H7 (cell line): ENCODE measurements around the gene PON3. TPM values are rescaled to one million over a fixed set of nuclear protein-coding genes. Genes with fewer than 3 reads are reported as not detected.

Experiments used
- DNase-seq: peaks from one replicate; pipeline ENCODE4 v3.0.0; 2012
- H3K27me3 ChIP-seq: 2 replicates; pipeline ENCODE4 v1.6.0; 2011; ENCODE audit warnings: mild to moderate bottlenecking, low read length; ENCODE audit not compliant: control insufficient read depth, insufficient read depth
- H3K36me3 ChIP-seq: replicated peaks from 2 replicates; pipeline ENCODE4 v1.5.1; 2011; ENCODE audit warnings: low read length; ENCODE audit not compliant: control insufficient read depth, insufficient read depth
- H3K4me3 ChIP-seq: 2 replicates; pipeline ENCODE4 v1.5.1; 2011; ENCODE audit warnings: low read depth, mild to moderate bottlenecking, control low read depth, low read length, moderate library complexity; ENCODE audit not compliant: insufficient read depth
- total RNA-seq: library from RNA; depleted of rRNA; stranded (reverse); fragments of >200 nt; shearing (Covaris generic); gene quantifications from 2 replicates; pipeline ENCODE4 v1.2.3, GENCODE V29; 2014; rRNA removed

The PON3 gene
- total RNA-seq, 1 experiment from 2014 or later: not detected

DNA sequence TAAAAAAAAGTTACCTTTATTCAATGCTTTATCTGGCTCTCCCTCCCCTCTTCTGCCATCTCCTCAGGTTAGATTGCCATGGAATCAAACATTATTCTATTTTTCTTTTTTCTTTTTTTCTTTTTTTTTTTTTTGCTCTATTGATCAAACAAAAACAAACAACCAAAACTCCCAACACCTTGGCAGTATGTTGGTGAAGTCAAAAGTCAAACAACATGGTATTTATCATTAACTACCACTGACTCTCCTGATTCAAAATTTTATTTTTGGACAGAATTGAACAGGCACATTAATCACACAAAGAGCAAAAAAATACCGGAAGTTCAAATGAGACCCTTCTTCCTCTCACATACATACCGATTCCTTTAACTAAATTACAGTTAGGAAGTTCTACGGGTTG is 78.2 kb downstream of the PON3 start:
- Histone ChIP-seq H3K36me3 (no peaks in the 10 kb centered on the region), H3K4me3 (no peak overlapping the region), H3K27me3 (no peaks in the 10 kb centered on the region)
- no peak for DNase-seq

DNA sequence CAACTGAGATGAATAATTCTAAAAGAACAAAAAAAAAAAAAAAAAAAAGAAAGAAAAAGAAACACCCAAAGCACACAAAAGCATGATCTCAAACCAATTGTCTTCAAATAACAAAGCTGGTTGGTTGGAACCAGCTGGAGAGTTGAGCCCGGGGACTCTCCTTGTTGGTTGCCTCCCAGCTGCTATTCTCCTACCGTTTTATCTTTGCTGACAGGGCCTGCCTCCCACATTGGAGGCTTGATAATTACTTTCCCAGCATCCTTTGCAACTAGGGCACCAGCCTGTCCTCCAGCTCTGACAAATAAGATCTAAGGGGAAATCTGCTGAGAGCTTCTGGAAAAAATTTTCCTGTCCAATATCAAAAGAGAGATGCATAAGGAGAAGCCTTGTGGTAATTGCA is 78.6 kb downstream of the PON3 start:
- no peaks in the 10 kb centered on the region for H3K27me3 ChIP-seq
- no peak for DNase-seq
- H3K36me3 ChIP-seq: no peaks in the 10 kb centered on the region
- H3K4me3 ChIP-seq: no peak overlapping the region

DNA sequence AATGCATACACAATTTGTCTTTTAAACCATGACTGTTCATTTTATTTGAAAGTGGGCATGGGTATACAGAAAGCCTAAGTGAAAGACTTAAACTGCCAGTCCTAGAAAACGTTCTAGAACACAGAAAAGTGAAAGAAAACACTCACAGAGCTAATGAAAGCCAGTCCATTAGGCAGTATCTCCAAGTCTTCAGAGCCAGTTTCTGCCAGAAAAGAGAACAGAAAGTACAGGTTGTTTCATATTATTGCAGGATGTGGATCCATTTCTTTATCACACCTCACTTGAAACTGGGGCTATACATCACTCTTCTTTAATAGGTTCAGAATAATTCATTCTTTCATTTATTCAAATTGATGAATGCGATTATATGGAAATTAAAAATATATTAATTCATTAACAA is 79.6 kb downstream of the PON3 start:
- DNase-seq: no peak
- no peaks in the 10 kb centered on the region for H3K27me3 ChIP-seq
- H3K4me3 ChIP-seq: no peak overlapping the region
- H3K36me3 ChIP-seq: no peaks in the 10 kb centered on the region

DNA sequence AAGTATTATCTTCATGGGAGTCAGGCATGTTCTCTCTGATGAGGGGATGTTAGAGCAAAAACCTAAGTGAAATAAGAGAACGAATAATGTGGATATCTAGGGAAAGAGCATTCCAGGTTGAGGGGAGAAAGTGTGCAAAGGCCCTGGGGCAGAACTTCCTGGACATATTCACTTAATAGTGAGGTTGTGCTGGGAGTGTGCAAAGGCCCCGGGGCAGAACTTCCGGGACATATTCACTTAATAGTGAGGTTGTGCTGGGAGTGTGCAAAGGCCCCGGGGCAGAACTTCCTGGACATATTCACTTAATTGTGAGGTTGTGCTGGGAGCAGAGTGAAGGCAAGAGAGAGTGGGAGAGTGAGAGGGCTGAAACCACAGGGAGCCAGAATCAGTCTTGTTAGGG is 83.6 kb downstream of the PON3 start:
- no peak overlapping the region for H3K4me3 ChIP-seq
- no peaks in the 10 kb centered on the region for H3K27me3 ChIP-seq
- DNase-seq: no peak
- H3K36me3 ChIP-seq: no peaks in the 10 kb centered on the region

DNA sequence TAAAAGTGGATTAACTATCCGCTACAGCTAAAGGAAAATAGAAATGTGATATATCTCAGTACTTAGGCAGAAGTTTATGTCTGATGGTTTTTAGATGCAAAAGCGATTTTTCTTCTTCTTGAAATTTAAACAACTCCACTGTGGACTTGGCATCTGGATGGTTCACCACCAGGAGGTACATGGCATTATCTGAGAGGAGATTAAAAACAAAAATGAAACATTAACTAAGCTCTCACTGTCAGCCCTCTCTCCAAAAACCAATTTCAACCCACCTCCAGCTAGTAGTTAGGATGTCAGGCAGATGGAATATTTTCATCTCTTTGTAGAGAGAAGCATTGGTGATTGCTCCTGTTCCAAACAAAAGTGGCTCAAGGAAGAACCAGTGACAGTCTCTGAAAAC is 84.8 kb downstream of the PON3 start:
- no peaks in the 10 kb centered on the region for H3K36me3 ChIP-seq
- no peak for DNase-seq
- H3K4me3 ChIP-seq: no peak overlapping the region
- H3K27me3 ChIP-seq: no peaks in the 10 kb centered on the region

DNA sequence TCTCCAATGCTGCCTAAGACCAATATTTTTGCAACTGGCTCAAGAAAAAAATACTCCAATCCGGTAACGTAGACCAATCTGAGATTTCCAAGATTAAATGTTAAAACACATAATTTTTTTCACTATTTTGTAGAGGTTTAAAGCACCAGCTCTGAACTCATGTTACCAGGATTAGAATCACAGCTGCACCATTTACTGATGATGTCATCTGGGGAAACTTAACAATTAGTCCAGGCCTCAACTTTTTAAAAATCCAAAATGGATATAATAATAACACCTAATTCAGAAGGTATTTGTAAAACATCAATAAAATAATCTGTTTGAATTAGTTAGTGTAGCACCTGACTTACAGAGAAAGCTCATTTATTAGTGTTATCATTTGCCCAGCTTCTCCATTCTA is 86.2 kb downstream of the PON3 start:
- H3K27me3 ChIP-seq: no peaks in the 10 kb centered on the region
- no peaks in the 10 kb centered on the region for H3K36me3 ChIP-seq
- no peak for DNase-seq
- no peak overlapping the region for H3K4me3 ChIP-seq

Other genes starting within 250 kb of the PON3 start
- not detected in 2 replicates for gene PON1, start 71.8 kb downstream of the PON3 start, total RNA-seq
- 34.3 and 35.8 TPM in 2 replicates for gene PON2, start 38.7 kb upstream of the PON3 start, total RNA-seq
- gene ASB4, start 89.6 kb upstream of the PON3 start, total RNA-seq: not detected in 2 replicates
- 0.59 and 0.62 TPM in 2 replicates for gene PDK4, start 200.1 kb upstream of the PON3 start, total RNA-seq